Liver (tissue), 9 donors: ENCODE measurements around the gene NPC2. TPM values are rescaled to one million over a fixed set of nuclear protein-coding genes. Genes with fewer than 3 reads are reported as not detected.
A peak's percentile ranks its signal among the peaks of the same experiment; 100 is the strongest.

Experiments
- DNase-seq: peaks from one replicate; pipeline ENCODE4 v3.0.0-alpha.2; 2017; ENCODE audit warnings: low spot score
- H3K27ac ChIP-seq, 2 donors: one replicate each; pipeline ENCODE4 v1.7.0; 2013; ENCODE audit warnings: inconsistent platforms in 2 of 2, low read length in 2 of 2, control low read depth in 1 of 2, low read depth in 1 of 2, mild to moderate bottlenecking in 1 of 2
- H3K27me3 ChIP-seq, 4 donors: one replicate each; pipeline versions ENCODE4 v1.6.1 to v1.7.0; 2013; ENCODE audit warnings: low read length in 3 of 4, inconsistent platforms in 1 of 4, mild to moderate bottlenecking in 1 of 4, moderate library complexity in 1 of 4; ENCODE audit not compliant: control insufficient read depth in 4 of 4, insufficient read depth in 4 of 4
- H3K36me3 ChIP-seq, 4 donors: one replicate each; pipeline versions ENCODE4 v1.6.1 to v1.7.0; 2013; ENCODE audit warnings: low read length in 3 of 4, mild to moderate bottlenecking in 3 of 4, low read depth in 1 of 4, moderate library complexity in 1 of 4; ENCODE audit not compliant: control insufficient read depth in 4 of 4, insufficient read depth in 3 of 4
- H3K4me1 ChIP-seq, 4 donors: one replicate each; pipeline versions ENCODE4 v1.6.1 to v1.7.0; 2013; ENCODE audit warnings: low read length in 3 of 4, mild to moderate bottlenecking in 3 of 4, moderate library complexity in 1 of 4; ENCODE audit not compliant: control insufficient read depth in 4 of 4, insufficient read depth in 4 of 4
- H3K4me3 ChIP-seq, 3 donors: one replicate each; pipeline versions ENCODE4 v1.6.1 to v1.7.0; 2013; ENCODE audit warnings: low read length in 3 of 3, control low read depth in 1 of 3, low read depth in 1 of 3, mild to moderate bottlenecking in 1 of 3
- H3K9ac ChIP-seq, 2 donors: one replicate each; pipeline ENCODE4 v1.7.0; 2013; ENCODE audit warnings: low read length in 2 of 2, mild to moderate bottlenecking in 2 of 2, moderate library complexity in 2 of 2, control low read depth in 1 of 2, low read depth in 1 of 2
- H3K9me3 ChIP-seq, 4 donors: one replicate each; pipeline versions ENCODE4 v1.6.1 to v1.7.0; 2013; ENCODE audit warnings: low read length in 3 of 4; ENCODE audit not compliant: control insufficient read depth in 4 of 4
- FOXA1 ChIP-seq: IDR thresholded peaks from 2 replicates; pipeline ENCODE4 v1.6.1; 2016; ENCODE audit warnings: antibody characterized with exemption
- FOXA2 ChIP-seq: IDR thresholded peaks from 2 replicates; pipeline ENCODE4 v1.6.1; 2016; ENCODE audit warnings: antibody characterized with exemption
- GABPA ChIP-seq, 2 donors: IDR thresholded peaks in 1 of 2; conservative IDR thresholded peaks in 1 of 2; 2 replicates each; pipeline ENCODE4 v1.6.1; 2016; ENCODE audit warnings: antibody characterized with exemption in 2 of 2, mild to moderate bottlenecking in 1 of 2, moderate library complexity in 1 of 2
- HNF4A ChIP-seq, 2 donors: conservative IDR thresholded peaks; 2 replicates each; pipeline ENCODE4 v1.6.1; 2016; ENCODE audit warnings: antibody characterized with exemption in 2 of 2, mild to moderate bottlenecking in 2 of 2
- NR2F2 ChIP-seq: IDR thresholded peaks from 2 replicates; pipeline ENCODE4 v1.6.1; 2016; ENCODE audit warnings: antibody characterized with exemption
- RXRA ChIP-seq, 2 donors: IDR thresholded peaks; 2 replicates each; pipeline ENCODE4 v1.6.1; 2017 to 2018; ENCODE audit warnings: antibody characterized with exemption in 2 of 2, mild to moderate bottlenecking in 1 of 2
- TAF1 ChIP-seq: conservative IDR thresholded peaks from 2 replicates; pipeline ENCODE4 v1.6.1; 2016; ENCODE audit warnings: antibody characterized with exemption, mild to moderate bottlenecking
- YY1 ChIP-seq: IDR thresholded peaks from 2 replicates; pipeline ENCODE4 v1.6.1; 2016; ENCODE audit warnings: antibody characterized with exemption, mild to moderate bottlenecking
- WGBS: extraction: QIAGEN DNeasy Blood & Tissue Kit; methylation state at CpG from one replicate; pipeline ENCODE4 v1.1.7; 2013; 5-methylcytosine and 5-hydroxymethylcytosine counted together
- polyA plus RNA-seq, 2 donors: library from polyadenylated mRNA; stranded (reverse) in 1 of 2; unstranded in 1 of 2; fragments of 200-250 nt in 1 of 2; fragments of >200 nt in 1 of 2; fragmentation: Nextera tagmentation in 1 of 2; extraction: Ambion mirVana in 1 of 2; gene quantifications; one replicate each; pipeline versions ENCODE4 v1.2.1 to v1.2.3, GENCODE V29; 2013 to 2015
- total RNA-seq, 2 donors: library from RNA; depleted of rRNA; stranded (reverse); fragments of >200 nt; gene quantifications; one replicate each; pipeline ENCODE4 v1.2.3, GENCODE V29; 2014
- TF ChIP-seq, protein P1 (sequence below): IDR thresholded peaks from 2 replicates; pipeline ENCODE4 v1.6.1; 2016; ENCODE audit warnings: antibody characterized with exemption, mild to moderate bottlenecking
- TF ChIP-seq, protein P2 (sequence below): IDR thresholded peaks from 2 replicates; pipeline ENCODE4 v1.6.1; 2016; ENCODE audit warnings: antibody characterized with exemption
- donor health status: healthy.
- donor health status: healthy.
- donor health status: healthy.
- donor health status: healthy.
- donor health status: healthy.

Gene NPC2
- total RNA-seq (100 to 1,000 TPM in 1 of 2 donors, 10 to 100 TPM in 1; 69.7 to 118 TPM), polyA plus RNA-seq (100 to 1,000 TPM in 1 of 2 donors, 10 to 100 TPM in 1; 91.5 to 133 TPM)

DNA sequence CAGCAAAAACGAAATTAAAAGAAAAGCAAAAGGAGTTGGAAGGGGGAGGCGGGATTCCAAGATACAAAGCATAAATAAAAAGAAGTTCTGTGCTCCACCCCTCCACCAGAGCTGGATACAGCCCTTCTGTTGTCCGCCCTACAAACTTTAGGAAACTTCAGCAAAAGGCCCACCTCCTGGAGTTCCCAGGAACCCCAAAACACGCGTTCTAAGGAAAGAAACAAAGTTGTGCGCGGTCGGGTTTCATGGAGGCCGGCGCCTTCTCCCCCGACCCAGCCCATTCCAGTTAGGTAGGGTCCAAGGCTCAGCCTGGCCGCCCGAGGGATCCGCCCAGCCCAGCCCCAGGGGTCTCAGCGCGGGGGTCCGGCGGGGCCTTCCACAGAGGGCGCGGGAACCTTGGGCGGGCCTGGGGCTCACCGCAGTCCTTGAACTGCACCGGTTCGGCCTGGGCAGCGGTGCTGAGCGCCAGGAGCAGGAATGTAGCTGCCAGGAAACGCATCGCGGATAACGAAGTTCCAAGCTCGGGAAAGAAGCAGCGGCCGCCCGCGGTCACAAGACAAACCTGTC, at the start of gene NPC2:
Gene NPC2 (minus strand): TSS at position 530 of the 567 bp plus-strand sequence. CDS start 31 bp downstream, at position 499.
- WGBS, result under 1% methylated on average over 35 of the region's 35 CpGs
- no peaks in the 10 kb centered on the region for H3K36me3 ChIP-seq
- peak within 1 kb of the TSS; percentile 75 to 100 (median 87) for H3K4me3 ChIP-seq
- no peaks in the 10 kb centered on the region for H3K27me3 ChIP-seq
- H3K9ac ChIP-seq, result peak within 1 kb of the TSS; percentile 34 to 85
- H3K4me1 ChIP-seq, result peaks cover 0 to 18% (median 15%) of the 10 kb centered on the region in 4 donors
- H3K9me3 ChIP-seq, result no peaks in the 10 kb centered on the region
- H3K27ac ChIP-seq, result peak within 1 kb of the TSS; percentile 90 to 91
- TF ChIP-seq NR2F2 (no peak), TAF1 (peak; percentile 42)
- TF ChIP-seq, protein P1, sequence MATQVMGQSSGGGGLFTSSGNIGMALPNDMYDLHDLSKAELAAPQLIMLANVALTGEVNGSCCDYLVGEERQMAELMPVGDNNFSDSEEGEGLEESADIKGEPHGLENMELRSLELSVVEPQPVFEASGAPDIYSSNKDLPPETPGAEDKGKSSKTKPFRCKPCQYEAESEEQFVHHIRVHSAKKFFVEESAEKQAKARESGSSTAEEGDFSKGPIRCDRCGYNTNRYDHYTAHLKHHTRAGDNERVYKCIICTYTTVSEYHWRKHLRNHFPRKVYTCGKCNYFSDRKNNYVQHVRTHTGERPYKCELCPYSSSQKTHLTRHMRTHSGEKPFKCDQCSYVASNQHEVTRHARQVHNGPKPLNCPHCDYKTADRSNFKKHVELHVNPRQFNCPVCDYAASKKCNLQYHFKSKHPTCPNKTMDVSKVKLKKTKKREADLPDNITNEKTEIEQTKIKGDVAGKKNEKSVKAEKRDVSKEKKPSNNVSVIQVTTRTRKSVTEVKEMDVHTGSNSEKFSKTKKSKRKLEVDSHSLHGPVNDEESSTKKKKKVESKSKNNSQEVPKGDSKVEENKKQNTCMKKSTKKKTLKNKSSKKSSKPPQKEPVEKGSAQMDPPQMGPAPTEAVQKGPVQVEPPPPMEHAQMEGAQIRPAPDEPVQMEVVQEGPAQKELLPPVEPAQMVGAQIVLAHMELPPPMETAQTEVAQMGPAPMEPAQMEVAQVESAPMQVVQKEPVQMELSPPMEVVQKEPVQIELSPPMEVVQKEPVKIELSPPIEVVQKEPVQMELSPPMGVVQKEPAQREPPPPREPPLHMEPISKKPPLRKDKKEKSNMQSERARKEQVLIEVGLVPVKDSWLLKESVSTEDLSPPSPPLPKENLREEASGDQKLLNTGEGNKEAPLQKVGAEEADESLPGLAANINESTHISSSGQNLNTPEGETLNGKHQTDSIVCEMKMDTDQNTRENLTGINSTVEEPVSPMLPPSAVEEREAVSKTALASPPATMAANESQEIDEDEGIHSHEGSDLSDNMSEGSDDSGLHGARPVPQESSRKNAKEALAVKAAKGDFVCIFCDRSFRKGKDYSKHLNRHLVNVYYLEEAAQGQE, result peak; percentile 28
- DNase-seq, result no peak

DNA sequence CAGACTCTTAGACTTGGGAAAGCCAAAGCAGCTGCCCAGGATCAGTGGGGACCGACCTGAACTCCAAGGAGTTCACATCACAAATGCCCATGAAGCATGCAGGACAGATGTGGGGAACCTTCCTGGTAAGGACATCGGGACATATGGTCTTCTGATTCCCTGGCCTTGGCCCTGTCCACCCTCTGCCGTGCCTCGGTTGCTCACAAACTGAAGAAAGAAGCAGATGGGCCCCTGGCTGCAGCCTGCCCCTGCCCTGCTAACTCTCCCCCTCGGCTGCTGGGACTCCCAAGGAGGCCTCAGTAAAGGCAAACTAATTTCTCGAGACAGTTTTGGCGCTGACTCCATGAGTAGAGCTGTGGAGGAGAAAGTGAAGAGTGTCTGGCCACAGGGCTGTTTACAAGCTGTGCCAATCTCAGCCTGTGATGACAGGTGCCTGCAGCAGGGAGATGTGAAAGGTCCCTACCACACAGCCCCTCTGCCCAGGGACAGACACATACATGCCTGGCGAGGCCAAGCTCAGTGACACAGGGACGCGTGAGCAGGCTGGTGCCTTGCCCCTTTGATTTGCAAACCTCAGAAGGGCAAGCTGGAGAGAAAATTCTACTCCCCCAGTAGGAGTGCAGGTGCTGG, 49.1 kb upstream of the NPC2 start:
- DNase-seq, result no peak

DNA sequence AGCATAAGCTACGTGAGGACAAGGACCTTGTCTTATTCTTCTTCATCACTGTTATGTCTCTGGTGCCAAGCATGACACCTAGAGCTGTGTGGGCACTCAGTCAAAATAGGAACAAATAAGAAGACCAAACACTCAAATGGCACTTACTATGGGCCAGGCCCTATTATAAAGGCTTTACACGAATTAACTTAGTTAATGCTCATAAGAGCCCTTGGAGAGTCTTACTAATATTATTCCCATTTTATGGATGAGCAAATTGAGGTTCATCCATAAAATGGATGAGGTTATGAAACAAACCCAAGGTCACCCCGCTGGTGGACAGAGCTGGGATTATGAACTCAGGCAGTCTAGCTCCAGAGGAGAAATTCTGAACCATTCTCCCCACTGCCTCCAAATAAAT, 48.1 kb upstream of the NPC2 start:
- DNase-seq, result no peak
- WGBS, result 83% methylated on average over 3 of the region's 3 CpGs
- Histone ChIP-seq H3K9ac (no peak overlapping the region), H3K4me3 (no peak overlapping the region), H3K9me3 (no peaks in the 10 kb centered on the region), H3K27ac (no peak overlapping the region), H3K36me3 (no peaks in the 10 kb centered on the region), H3K27me3 (no peaks in the 10 kb centered on the region), H3K4me1 (no peaks in the 10 kb centered on the region)
- TF ChIP-seq, protein P2, sequence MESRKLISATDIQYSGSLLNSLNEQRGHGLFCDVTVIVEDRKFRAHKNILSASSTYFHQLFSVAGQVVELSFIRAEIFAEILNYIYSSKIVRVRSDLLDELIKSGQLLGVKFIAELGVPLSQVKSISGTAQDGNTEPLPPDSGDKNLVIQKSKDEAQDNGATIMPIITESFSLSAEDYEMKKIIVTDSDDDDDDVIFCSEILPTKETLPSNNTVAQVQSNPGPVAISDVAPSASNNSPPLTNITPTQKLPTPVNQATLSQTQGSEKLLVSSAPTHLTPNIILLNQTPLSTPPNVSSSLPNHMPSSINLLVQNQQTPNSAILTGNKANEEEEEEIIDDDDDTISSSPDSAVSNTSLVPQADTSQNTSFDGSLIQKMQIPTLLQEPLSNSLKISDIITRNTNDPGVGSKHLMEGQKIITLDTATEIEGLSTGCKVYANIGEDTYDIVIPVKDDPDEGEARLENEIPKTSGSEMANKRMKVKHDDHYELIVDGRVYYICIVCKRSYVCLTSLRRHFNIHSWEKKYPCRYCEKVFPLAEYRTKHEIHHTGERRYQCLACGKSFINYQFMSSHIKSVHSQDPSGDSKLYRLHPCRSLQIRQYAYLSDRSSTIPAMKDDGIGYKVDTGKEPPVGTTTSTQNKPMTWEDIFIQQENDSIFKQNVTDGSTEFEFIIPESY, result no peak
- TF ChIP-seq GABPA (IDR thresholded peaks at IDR 0.05 in 1 of 2, conservative IDR thresholded peaks at IDR 0.05 in 1 of 2) (no peak), RXRA (IDR thresholded peaks at IDR 0.05) (no peak), FOXA2 (no peak)

More for the DNA sequence above, 49.1 kb upstream of the NPC2 start:
- Histone ChIP-seq H3K4me1 (no peaks in the 10 kb centered on the region), H3K9ac (no peak overlapping the region), H3K9me3 (no peaks in the 10 kb centered on the region), H3K27ac (no peak overlapping the region), H3K27me3 (no peaks in the 10 kb centered on the region), H3K4me3 (no peak overlapping the region), H3K36me3 (no peaks in the 10 kb centered on the region)
- 88% methylated on average over 10 of the region's 10 CpGs for WGBS
- TF ChIP-seq FOXA1 (no peak), YY1 (no peak), HNF4A (conservative IDR thresholded peaks at IDR 0.05) (no peak)
